ENCODE measurements around the gene PER1. TPM values are rescaled to one million over a fixed set of nuclear protein-coding genes. Genes with fewer than 3 reads are reported as not detected.

The PER1 gene
- total and polyA plus RNA-seq, 2 of the 4 experiments (the other 2 are of a cell fraction) = 3.4 to 10.5 TPM

DNA sequence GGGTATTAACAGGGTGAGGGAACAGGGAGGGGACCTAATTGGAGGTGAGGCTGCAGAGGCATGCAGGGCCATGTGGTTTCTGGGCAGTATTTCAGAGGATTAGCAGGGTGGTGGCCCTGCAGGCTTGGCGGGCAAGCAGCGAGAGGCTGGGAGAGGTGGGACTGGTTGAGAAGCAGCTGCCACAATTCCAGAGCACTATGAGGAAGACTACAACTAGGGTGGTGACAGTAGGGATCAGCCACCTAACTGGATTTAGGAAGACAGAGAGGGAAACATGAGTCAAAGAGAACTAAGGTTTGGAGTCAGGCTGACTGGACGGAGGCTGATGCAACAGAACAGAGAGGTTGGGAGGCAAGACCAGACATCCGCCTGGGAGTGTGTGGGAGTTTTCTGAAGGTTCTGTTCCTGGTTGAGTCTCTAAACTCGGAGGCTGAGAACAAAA is 46.2 kb downstream of the PER1 start:
- 42% methylated on average over 5 of the region's 5 CpGs; no CpG with 5 or more reads in 1 of the 2 experiments for WGBS, 2 experiments (ENCODE audit: extremely low coverage in 2 of 2, insufficient read length in 1 of 2)
- H2AK9ac ChIP-seq (replicated peaks; ENCODE audit: low read depth, low read length, poor library complexity) = no peak overlapping the region
- H2AK5ac ChIP-seq (ENCODE audit: low read depth, low read length) = no peak overlapping the region
- POLR2A ChIA-PET (ENCODE audit: unreplicated experiment) = no interaction called here
- H3K9me1 ChIP-seq (ENCODE audit: insufficient read depth, low read length) = no peaks in the 10 kb centered on the region
- dilution Hi-C loops (cut with HindIII; ENCODE audit: low sequenced_read_pairs, unreplicated experiment) (loop anchor here (25.0 kb wide), 1 partner anchor 131 kb away; the partner anchor contains the start of genes CTC1 and PFAS), in situ Hi-C loops (cut with MboI; ENCODE audit: low sequenced_read_pairs) (no loop called here), intact Hi-C loops (cut with micrococcal nuclease) (no loop called here)
- H2BK15ac ChIP-seq (ENCODE audit: low read depth, low read length) = no peak overlapping the region
- no peaks in the 10 kb centered on the region for H3K36me3 ChIP-seq (ENCODE audit: control insufficient read depth, insufficient read depth, low read length)
- H3K27ac ChIP-seq (ENCODE audit: insufficient read depth, low read length) = no peak overlapping the region
- no peak overlapping the region for H3K18ac ChIP-seq (ENCODE audit: low read depth, low read length)
- no peak overlapping the region for H4K5ac ChIP-seq (ENCODE audit: low read depth, low read length)
- H3K79me1 ChIP-seq (ENCODE audit: low read depth in 1 of 2, low read length in 2 of 2) = no peaks in the 10 kb centered on the region
- H3K14ac ChIP-seq (replicated peaks; ENCODE audit: low read depth, low read length) = no peak overlapping the region
- no peak overlapping the region for H3K4me2 ChIP-seq (ENCODE audit: low read depth, low read length)
- no peak overlapping the region for H3K56ac ChIP-seq (ENCODE audit: extremely low read depth, insufficient read depth, low read length)
- H2BK120ac ChIP-seq (ENCODE audit: low read depth, low read length) = no peak overlapping the region; the same call in 1 of the 2 replicates
- BruUV-seq (replicated peaks) = no TSS peak
- H2AFZ ChIP-seq (replicated peaks; ENCODE audit: low read length, poor library complexity) = no peak overlapping the region
- CTCF ChIA-PET = no interaction called here
- no peak overlapping the region for H2BK5ac ChIP-seq (ENCODE audit: low read depth, low read length, poor library complexity, severe bottlenecking)
- H2BK20ac ChIP-seq (ENCODE audit: low read depth, low read length) = no peak overlapping the region; the same call in 1 of the 2 replicates
- peak; percentile 34; the same call in 1 of the 2 replicates for TF ChIP-seq CEBPB (IDR thresholded peaks at IDR 0.05; ENCODE audit: low read depth, low read length)
- no peak for TF ChIP-seq CHD1 (IDR thresholded peaks at IDR 0.05; ENCODE audit: low read depth, low read length)
- no peak for TF ChIP-seq RFX5 (IDR thresholded peaks at IDR 0.05; ENCODE audit: low read depth, low read length)
- TF ChIP-seq RAD21 (IDR thresholded peaks at IDR 0.05; ENCODE audit: low read length) = no peak
- no peak for TF ChIP-seq SMC3 (IDR thresholded peaks at IDR 0.05; ENCODE audit: low read depth, low read length)
- TF ChIP-seq NFE2L2 (IDR thresholded peaks at IDR 0.05; ENCODE audit: low read depth, low read length) = no peak
- TF ChIP-seq MAZ (IDR thresholded peaks at IDR 0.05; ENCODE audit: borderline replicate concordance, low read depth, low read length) = no peak
- TF ChIP-seq, protein P1, sequence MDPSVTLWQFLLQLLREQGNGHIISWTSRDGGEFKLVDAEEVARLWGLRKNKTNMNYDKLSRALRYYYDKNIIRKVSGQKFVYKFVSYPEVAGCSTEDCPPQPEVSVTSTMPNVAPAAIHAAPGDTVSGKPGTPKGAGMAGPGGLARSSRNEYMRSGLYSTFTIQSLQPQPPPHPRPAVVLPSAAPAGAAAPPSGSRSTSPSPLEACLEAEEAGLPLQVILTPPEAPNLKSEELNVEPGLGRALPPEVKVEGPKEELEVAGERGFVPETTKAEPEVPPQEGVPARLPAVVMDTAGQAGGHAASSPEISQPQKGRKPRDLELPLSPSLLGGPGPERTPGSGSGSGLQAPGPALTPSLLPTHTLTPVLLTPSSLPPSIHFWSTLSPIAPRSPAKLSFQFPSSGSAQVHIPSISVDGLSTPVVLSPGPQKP (IDR thresholded peaks at IDR 0.05; ENCODE audit: borderline replicate concordance, low read depth, low read length) = no peak
- no peaks in the 10 kb centered on the region for H3K9me3 ChIP-seq (ENCODE audit: control insufficient read depth, insufficient read depth, low read length)
- no peak overlapping the region for H3K4ac ChIP-seq (ENCODE audit: low read depth, low read length)
- ATAC-seq (ENCODE audit: low read depth) (no peak), DNase-seq (no peak)
- no peak overlapping the region for H4K8ac ChIP-seq (ENCODE audit: low read depth in 2 of 2, low read length in 2 of 2)
- H4K91ac ChIP-seq (ENCODE audit: insufficient read depth, low read depth, low read length) = 0 out of 2 replicates have a peak overlapping the region, but pooled peaks have one; percentile 6
- no peak overlapping the region for H3K4me3 ChIP-seq (ENCODE audit: insufficient read depth, low read depth, low read length)
- peaks cover 2% of the 10 kb centered on the region; the same call in 1 of the 2 replicates for H3K4me1 ChIP-seq (ENCODE audit: control insufficient read depth, insufficient read depth, low read length)
- peaks cover 51% of the 10 kb centered on the region for H3K27me3 ChIP-seq (ENCODE audit: control insufficient read depth, insufficient read depth, low read length)
- no peak overlapping the region for H3K23ac ChIP-seq (ENCODE audit: low read depth, low read length)
- no peak overlapping the region for H3K9ac ChIP-seq (ENCODE audit: low read depth, low read length)
- H4K20me1 ChIP-seq (ENCODE audit: insufficient read depth, low read length) = no peaks in the 10 kb centered on the region

Data from IMR-90 (cell line).